Fibroblast of villous mesenchyme (primary cell): ENCODE results near the gene SULF2. TPM values are rescaled to one million over a fixed set of nuclear protein-coding genes. Genes with fewer than 3 reads are reported as not detected.

Source experiments
- DNase-seq: peaks from one replicate; pipeline ENCODE4 v3.0.0-alpha.2; 2010; ENCODE audit warnings: low read depth
- H3K4me3 ChIP-seq: 2 replicates; pipeline ENCODE4 v1.5.1; 2011; ENCODE audit warnings: low read depth, mild to moderate bottlenecking, low read length
- total RNA-seq: library from RNA; depleted of rRNA; stranded (reverse); fragments of >200 nt; gene quantifications from 2 replicates; pipeline ENCODE4 v1.2.3, GENCODE V29; 2012
- TF ChIP-seq, protein P1 (sequence below): IDR thresholded peaks from 2 replicates; pipeline ENCODE4 v1.5.1; 2012; ENCODE audit warnings: low read depth, mild to moderate bottlenecking, low read length; ENCODE audit not compliant: insufficient read depth

SULF2 gene
- total RNA-seq, 1 donor = 3.5 TPM

DNA sequence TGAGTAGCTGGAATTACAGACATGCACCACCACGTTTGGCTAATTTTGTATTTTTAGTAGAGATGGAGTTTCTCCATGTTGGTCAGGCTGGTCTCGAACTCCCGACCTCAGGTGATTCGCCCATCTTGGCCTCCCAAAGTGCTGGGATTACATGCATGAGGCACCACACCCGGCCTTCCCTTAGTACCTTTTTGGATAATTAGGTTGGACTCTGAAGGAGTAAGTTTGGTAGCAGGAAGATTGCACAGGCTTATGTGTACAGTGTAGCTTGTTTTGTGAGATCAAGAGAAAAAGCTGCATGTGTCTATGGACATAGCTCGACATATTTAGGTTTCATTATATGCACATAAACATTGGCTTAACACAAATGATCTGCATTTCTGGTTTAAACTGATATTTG, 166.8 kb downstream of the SULF2 start:
- TF ChIP-seq, protein P1, sequence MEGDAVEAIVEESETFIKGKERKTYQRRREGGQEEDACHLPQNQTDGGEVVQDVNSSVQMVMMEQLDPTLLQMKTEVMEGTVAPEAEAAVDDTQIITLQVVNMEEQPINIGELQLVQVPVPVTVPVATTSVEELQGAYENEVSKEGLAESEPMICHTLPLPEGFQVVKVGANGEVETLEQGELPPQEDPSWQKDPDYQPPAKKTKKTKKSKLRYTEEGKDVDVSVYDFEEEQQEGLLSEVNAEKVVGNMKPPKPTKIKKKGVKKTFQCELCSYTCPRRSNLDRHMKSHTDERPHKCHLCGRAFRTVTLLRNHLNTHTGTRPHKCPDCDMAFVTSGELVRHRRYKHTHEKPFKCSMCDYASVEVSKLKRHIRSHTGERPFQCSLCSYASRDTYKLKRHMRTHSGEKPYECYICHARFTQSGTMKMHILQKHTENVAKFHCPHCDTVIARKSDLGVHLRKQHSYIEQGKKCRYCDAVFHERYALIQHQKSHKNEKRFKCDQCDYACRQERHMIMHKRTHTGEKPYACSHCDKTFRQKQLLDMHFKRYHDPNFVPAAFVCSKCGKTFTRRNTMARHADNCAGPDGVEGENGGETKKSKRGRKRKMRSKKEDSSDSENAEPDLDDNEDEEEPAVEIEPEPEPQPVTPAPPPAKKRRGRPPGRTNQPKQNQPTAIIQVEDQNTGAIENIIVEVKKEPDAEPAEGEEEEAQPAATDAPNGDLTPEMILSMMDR = no peak
- no peak for DNase-seq
- no peak overlapping the region for H3K4me3 ChIP-seq

DNA sequence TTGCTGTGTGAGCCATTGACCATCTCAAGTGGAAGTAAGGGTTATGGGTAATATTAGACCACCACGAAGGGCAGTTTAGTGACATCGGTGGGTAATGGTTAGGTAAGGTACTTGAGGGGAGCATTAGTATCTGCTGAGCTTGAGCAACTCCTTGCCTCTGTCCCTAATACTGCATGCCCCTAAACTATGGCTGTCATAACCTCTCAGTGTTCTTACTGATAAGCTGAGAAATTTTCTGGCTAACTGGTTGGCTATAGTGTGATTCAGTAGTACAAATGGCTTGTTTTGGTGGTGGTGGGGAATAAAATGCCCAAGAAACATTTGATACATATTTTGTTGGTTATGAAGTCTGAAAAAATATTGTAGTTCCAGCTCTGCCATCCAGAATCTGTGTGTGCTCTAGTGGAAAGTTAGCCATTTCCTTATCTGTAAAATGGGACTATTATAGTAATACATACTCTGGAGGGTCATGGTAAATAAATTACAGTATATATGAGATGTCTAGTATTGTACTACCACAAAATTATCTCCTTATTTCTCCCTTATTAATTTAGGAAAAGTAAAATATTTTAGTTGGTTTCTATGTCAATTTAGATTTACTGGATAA, 170.5 kb downstream of the SULF2 start:
- DNase-seq = no peak
- H3K4me3 ChIP-seq = no peak overlapping the region
- TF ChIP-seq, protein P1 = no peak

DNA sequence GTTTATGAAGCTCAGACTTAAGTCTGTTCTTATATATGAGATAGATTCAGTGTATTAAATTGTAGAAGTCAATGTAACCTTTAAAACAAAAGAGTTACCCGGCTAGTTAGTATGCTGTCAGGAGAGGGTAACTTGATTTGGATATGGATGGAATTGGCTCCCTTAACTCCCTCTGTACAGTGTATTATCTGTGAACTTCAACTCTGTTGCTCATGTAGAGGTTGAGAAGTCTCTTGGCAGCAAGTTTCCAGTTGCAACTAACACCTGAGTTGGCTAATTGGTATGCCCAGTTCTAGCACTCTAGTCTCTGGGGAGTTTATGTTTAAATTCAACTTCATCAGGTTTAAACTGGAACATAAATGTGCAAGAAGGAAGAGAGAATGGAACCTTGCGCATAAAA, 172.6 kb downstream of the SULF2 start:
- TF ChIP-seq, protein P1 = no peak
- DNase-seq = no peak
- no peak overlapping the region for H3K4me3 ChIP-seq

DNA sequence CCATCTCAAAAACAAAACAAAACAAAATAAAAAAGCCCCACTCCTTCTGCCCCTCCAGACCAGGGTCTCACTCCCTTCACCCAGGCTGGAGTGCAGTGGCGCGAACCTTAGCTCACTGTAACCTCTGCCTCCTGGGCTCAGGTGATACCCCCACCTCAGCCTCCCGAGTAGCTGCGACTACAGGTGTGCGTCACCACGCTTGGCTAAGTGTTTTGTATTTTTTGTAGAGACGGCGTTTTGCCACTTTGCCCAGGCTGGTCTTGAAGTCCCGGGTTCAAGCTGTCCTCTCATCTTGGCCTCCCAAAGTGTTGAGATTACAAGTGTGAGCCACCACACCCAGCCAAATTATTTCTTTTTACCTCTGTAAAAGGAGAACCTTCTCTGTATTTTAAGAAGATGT, 173.5 kb downstream of the SULF2 start:
- TF ChIP-seq, protein P1 = no peak
- no peak overlapping the region for H3K4me3 ChIP-seq
- DNase-seq = no peak

DNA sequence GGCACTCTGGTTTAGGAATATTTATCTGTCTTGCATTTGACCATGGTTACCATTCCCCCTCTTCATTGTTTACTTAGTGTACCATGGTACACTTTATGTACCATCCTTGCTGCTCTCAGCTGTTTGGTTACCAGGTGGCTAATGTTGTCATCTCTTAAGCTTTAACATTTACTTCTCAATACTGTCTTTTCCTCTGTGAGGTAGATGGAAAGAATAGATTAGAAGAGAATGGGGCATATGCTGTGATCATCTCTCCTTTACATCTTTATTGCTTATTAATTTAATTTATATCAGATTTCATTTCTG, 174.4 kb downstream of the SULF2 start:
- DNase-seq = no peak
- TF ChIP-seq, protein P1 = no peak
- H3K4me3 ChIP-seq = no peak overlapping the region

DNA sequence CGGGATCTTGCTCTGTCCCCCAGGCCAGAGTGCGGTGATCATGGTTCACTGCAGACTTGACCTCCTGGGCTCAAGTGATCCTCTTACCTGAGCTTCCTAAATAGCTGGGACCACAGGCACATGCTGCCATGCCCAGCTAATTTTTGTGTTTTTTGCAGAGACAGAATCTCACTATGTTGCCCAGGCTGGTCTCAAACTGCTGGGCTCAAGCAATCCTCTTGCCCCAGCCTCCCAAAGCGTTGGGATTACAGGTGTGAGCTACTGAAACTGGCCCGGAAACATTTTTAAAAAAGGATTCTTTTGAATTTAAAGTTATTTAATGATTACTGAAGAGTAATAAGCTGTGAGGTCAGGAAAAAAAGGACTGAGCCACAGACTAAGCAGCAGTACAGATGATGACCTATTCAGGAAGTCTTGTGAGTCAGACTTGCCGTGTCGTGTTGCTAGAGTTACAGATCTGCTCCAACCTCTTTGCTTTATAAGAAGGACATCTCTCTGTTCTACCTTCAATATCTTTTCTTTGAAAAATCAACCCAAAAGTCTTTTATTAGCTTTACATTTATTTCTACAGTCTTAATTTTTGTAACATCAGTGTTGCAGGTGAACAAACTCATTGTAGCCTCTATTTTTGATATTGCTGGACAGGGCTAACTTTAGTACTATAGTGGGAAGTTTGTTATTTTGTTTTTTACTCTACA, 174.9 kb downstream of the SULF2 start:
- H3K4me3 ChIP-seq = no peak overlapping the region
- peak; percentile 82 for DNase-seq
- TF ChIP-seq, protein P1 = no peak

DNA sequence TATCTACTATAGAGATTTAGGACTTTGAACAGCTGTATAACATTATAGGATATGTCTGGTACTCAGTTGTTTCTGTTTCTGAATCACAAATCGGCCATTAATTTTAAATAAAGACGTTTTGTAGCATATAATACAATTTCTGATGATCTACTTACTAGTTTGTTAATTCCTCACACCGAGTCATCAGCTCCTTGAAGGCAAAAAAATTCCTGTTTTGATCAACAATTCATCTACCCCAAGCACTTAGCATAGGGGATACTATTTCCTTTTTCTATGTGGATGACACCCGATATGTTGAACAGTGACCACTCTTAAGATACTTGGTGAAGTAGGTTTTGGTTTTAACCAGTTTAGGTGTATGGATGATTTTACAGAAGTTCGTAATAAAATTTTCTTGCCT, 176.3 kb downstream of the SULF2 start:
- TF ChIP-seq, protein P1 = no peak
- no peak overlapping the region for H3K4me3 ChIP-seq
- no peak for DNase-seq
